SK-N-SH treated with all-trans-retinoic acid at 6 μM for 48 hours (cell line): ENCODE data around the gene HSBP1L1.

Experiments
- ARNTL ChIP-seq: fragments of 450-650 bp; formaldehyde crosslinking; IDR thresholded peaks from 2 replicates; pipeline ENCODE4 v1.5.0; 2020; ENCODE audit warnings: low read depth, mild to moderate bottlenecking, moderate library complexity, borderline replicate concordance
- CSDC2 ChIP-seq: fragments of 250-450 bp; sonication (Bioruptor Pico); IDR thresholded peaks from 2 replicates; pipeline ENCODE4 v1.5.0; 2020; ENCODE audit warnings: mild to moderate bottlenecking, moderate library complexity
- ESRRG ChIP-seq: fragments of 250-450 bp; sonication (Bioruptor Pico); IDR thresholded peaks from 2 replicates; pipeline ENCODE4 v1.6.1; 2021; ENCODE audit warnings: mild to moderate bottlenecking
- PPARA ChIP-seq: fragments of 250-450 bp; sonication (Bioruptor Pico); IDR thresholded peaks from 2 replicates; pipeline ENCODE4 v1.5.0; 2020; ENCODE audit warnings: mild to moderate bottlenecking, borderline replicate concordance
- RARB ChIP-seq: fragments of 250-450 bp; sonication (Bioruptor Pico); IDR thresholded peaks from 2 replicates; pipeline ENCODE4 v1.8.0; 2021; ENCODE audit warnings: mild to moderate bottlenecking, moderate library complexity
- ZFP3 ChIP-seq: fragments of 250-450 bp; sonication (Bioruptor Pico); IDR thresholded peaks from 2 replicates; pipeline ENCODE4 v1.5.0; 2020; ENCODE audit warnings: mild to moderate bottlenecking, moderate library complexity
- TF ChIP-seq, protein P1 (sequence below): fragments of 250-450 bp; sonication (Bioruptor Pico); IDR thresholded peaks from 2 replicates; pipeline ENCODE4 v1.8.0; 2020; ENCODE audit warnings: mild to moderate bottlenecking, moderate library complexity, borderline replicate concordance
- TF ChIP-seq, protein P2 (sequence below): fragments of 250-450 bp; sonication (Bioruptor Pico); IDR thresholded peaks from 2 replicates; pipeline ENCODE4 v1.5.1; 2021; ENCODE audit warnings: mild to moderate bottlenecking, moderate library complexity

DNA sequence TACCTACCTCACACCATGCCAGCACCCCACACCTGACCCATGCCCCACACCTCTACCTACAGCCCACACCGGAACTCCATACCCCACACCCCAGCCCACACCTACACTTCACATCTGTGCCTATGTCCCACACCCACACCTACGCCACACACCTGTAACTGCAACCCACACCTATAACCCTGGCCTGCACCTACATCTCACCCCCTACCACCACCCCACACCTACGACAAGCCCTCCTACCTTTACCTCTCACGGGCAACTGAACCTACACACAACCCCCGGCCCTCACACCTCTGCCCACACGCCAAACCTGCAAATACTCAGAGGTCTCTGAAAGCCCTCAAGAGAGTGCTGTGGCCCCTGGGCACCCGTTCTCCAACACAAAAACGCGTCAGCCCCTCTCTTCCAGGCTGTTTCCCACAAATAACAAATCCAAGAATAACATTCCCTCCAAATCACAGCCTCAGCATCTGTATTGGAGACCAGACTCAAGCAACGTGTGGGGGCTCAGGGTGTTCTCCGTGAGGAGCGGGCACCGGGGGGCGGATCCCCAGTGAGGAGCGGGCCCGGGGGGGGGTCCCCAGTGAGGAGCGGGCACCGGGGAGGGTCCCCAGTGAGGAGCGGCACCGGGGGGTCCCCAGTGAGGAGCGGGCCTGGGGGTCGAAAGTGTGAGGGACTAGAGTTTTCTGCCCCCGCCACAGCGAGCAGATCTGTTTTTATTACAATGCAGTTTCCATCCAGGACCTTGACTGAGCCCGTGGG is 46.4 kb upstream of the HSBP1L1 start:
- TF ChIP-seq, protein P1, sequence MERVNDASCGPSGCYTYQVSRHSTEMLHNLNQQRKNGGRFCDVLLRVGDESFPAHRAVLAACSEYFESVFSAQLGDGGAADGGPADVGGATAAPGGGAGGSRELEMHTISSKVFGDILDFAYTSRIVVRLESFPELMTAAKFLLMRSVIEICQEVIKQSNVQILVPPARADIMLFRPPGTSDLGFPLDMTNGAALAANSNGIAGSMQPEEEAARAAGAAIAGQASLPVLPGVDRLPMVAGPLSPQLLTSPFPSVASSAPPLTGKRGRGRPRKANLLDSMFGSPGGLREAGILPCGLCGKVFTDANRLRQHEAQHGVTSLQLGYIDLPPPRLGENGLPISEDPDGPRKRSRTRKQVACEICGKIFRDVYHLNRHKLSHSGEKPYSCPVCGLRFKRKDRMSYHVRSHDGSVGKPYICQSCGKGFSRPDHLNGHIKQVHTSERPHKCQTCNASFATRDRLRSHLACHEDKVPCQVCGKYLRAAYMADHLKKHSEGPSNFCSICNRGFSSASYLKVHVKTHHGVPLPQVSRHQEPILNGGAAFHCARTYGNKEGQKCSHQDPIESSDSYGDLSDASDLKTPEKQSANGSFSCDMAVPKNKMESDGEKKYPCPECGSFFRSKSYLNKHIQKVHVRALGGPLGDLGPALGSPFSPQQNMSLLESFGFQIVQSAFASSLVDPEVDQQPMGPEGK (CRISPR knock-in tag), result no peak
- TF ChIP-seq, protein P2, sequence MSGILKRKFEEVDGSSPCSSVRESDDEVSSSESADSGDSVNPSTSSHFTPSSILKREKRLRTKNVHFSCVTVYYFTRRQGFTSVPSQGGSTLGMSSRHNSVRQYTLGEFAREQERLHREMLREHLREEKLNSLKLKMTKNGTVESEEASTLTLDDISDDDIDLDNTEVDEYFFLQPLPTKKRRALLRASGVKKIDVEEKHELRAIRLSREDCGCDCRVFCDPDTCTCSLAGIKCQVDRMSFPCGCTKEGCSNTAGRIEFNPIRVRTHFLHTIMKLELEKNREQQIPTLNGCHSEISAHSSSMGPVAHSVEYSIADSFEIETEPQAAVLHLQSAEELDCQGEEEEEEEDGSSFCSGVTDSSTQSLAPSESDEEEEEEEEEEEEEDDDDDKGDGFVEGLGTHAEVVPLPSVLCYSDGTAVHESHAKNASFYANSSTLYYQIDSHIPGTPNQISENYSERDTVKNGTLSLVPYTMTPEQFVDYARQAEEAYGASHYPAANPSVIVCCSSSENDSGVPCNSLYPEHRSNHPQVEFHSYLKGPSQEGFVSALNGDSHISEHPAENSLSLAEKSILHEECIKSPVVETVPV (CRISPR knock-in tag), result no peak
- TF ChIP-seq PPARA (CRISPR knock-in tag) (no peak), RARB (no peak), CSDC2 (CRISPR knock-in tag) (no peak), ESRRG (CRISPR knock-in tag) (no peak), ZFP3 (CRISPR knock-in tag) (no peak), ARNTL (CRISPR knock-in tag) (no peak)
